K562 (cell line): ENCODE results near the gene SOBP.

Experiments
- ARNT ChIP-seq, 2 experiments: fragments of 450-650 bp; IDR thresholded peaks; 2 replicates each; pipeline ENCODE4 v1.6.1; 2016; ENCODE audit warnings: mild to moderate bottlenecking in 1 of 2
- BRD4 ChIP-seq: fragments of 200-600 bp; sonication (generic); IDR thresholded peaks from 2 replicates; pipeline ENCODE4 v1.6.1; 2017; ENCODE audit warnings: inconsistent platforms
- CHD2 ChIP-seq: IDR thresholded peaks from 2 replicates; pipeline ENCODE4 v1.6.1; 2011; ENCODE audit warnings: low read depth, low read length
- CLOCK ChIP-seq: fragments of 250-450 bp; sonication (Bioruptor Pico); IDR thresholded peaks from 2 replicates; pipeline ENCODE4 v1.4.0; 2020; ENCODE audit warnings: mild to moderate bottlenecking, moderate library complexity, borderline replicate concordance
- CTCF ChIP-seq, 3 experiments: IDR thresholded peaks in 2 of 3; conservative IDR thresholded peaks in 1 of 3; 2 replicates each; pipeline ENCODE4 v1.5.1; 2011 to 2012; ENCODE audit warnings: low read length in 3 of 3, mild to moderate bottlenecking in 3 of 3, control low read depth in 2 of 3, improper control_type of control experiment in 1 of 3, inconsistent platforms in 1 of 3, low read depth in 1 of 3, mixed read lengths in 1 of 3, moderate library complexity in 1 of 3; ENCODE audit not compliant: insufficient read depth in 2 of 3
- EWSR1 ChIP-seq: fragments of 450-650 bp; IDR thresholded peaks from 2 replicates; pipeline ENCODE4 v1.6.1; 2018; ENCODE audit warnings: borderline replicate concordance, mild to moderate bottlenecking, low read depth, moderate library complexity; ENCODE audit not compliant: partially characterized antibody
- HCFC1 ChIP-seq: IDR thresholded peaks from 2 replicates; pipeline ENCODE4 v1.6.1; 2012; ENCODE audit warnings: low read depth, low read length, improper control_type of control experiment
- HDAC8 ChIP-seq: fragments of 450-650 bp; IDR thresholded peaks from 2 replicates; pipeline ENCODE4 v1.6.1; 2016; ENCODE audit warnings: mild to moderate bottlenecking, missing genetic modification characterization, moderate library complexity, missing compliant biosample characterization
- POLR2AphosphoS5 ChIP-seq: IDR thresholded peaks from 2 replicates; pipeline ENCODE4 v1.6.1; 2011; ENCODE audit warnings: mild to moderate bottlenecking, low read depth, low read length, moderate library complexity; ENCODE audit not compliant: control insufficient read depth, insufficient read depth
- RNF2 ChIP-seq: sonication (generic); IDR thresholded peaks from 2 replicates; pipeline ENCODE4 v1.6.1; 2016
- RREB1 ChIP-seq: fragments of 250-450 bp; sonication (Bioruptor Pico); IDR thresholded peaks from 2 replicates; pipeline ENCODE4 v1.4.0; 2020
- TCF3 ChIP-seq: sonication (generic); formaldehyde crosslinking; IDR thresholded peaks from 2 replicates; pipeline ENCODE4 v1.4.0; 2020; ENCODE audit warnings: mild to moderate bottlenecking, missing genetic modification reagents
- ZBTB8A ChIP-seq: fragments of 450-650 bp; IDR thresholded peaks from 2 replicates; pipeline ENCODE4 v1.6.1; 2018; ENCODE audit warnings: mild to moderate bottlenecking, moderate library complexity; ENCODE audit not compliant: partially characterized antibody

GRCh38 chr6:107618672-107619071 is 128.8 kb downstream of the SOBP start:
- TF ChIP-seq POLR2AphosphoS5 (no peak), EWSR1 (no peak), HDAC8 (tag) (no peak), HCFC1 (no peak), CLOCK (CRISPR knock-in tag) (no peak), RNF2 (no peak), RREB1 (CRISPR knock-in tag) (no peak), ARNT (IDR thresholded peaks at IDR 0.05) (no peak), TCF3 (CRISPR knock-in tag) (no peak), CTCF (IDR thresholded peaks at IDR 0.05 in 2 of 3, conservative IDR thresholded peaks at IDR 0.05 in 1 of 3; ENCODE audit: insufficient read depth in 2 of 3, low read depth in 1 of 3, low read length in 3 of 3) (no peak), ZBTB8A (no peak), CHD2 (no peak), BRD4 (no peak)
